Endodermal cell (in vitro differentiated cells): ENCODE data around the gene ZACN. TPM values are rescaled to one million over a fixed set of nuclear protein-coding genes. Genes with fewer than 3 reads are reported as not detected.

Source experiments
- DNase-seq: peaks from one replicate; pipeline ENCODE4 v3.0.0-alpha.2; 2017
- H3K27ac ChIP-seq: 2 replicates; pipeline ENCODE4 v1.5.1; 2013; ENCODE audit warnings: mild to moderate bottlenecking, low read depth, low read length, moderate library complexity
- H3K27me3 ChIP-seq: 2 replicates; pipeline ENCODE4 v1.6.1; 2013; ENCODE audit warnings: mild to moderate bottlenecking, low read length, moderate library complexity; ENCODE audit not compliant: insufficient read depth, control insufficient read depth, poor library complexity, severe bottlenecking
- H3K36me3 ChIP-seq: 2 replicates; pipeline ENCODE4 v1.7.0; 2013; ENCODE audit warnings: mild to moderate bottlenecking, low read length, moderate library complexity; ENCODE audit not compliant: control insufficient read depth, insufficient read depth
- H3K4me1 ChIP-seq: one replicate; pipeline ENCODE4 v1.7.0; 2013; ENCODE audit warnings: low read length; ENCODE audit not compliant: control insufficient read depth, insufficient read depth
- H3K4me3 ChIP-seq: 2 replicates; pipeline ENCODE4 v1.5.1; 2013; ENCODE audit warnings: mild to moderate bottlenecking, low read length, moderate library complexity
- H3K9ac ChIP-seq: 2 replicates; pipeline ENCODE4 v1.6.1; 2013; ENCODE audit warnings: mild to moderate bottlenecking, low read length, moderate library complexity; ENCODE audit not compliant: poor library complexity, severe bottlenecking; ENCODE audit errors: extremely low read depth
- H3K9me3 ChIP-seq: 2 replicates; pipeline ENCODE4 v1.6.1; 2013; ENCODE audit warnings: mild to moderate bottlenecking, low read length, moderate library complexity; ENCODE audit not compliant: control insufficient read depth
- H3K27ac Mint-ChIP-seq: 2 replicates; pipeline ENCODE4 v1.8.0; 2020; ENCODE audit warnings: mixed read lengths
- H3K27me3 Mint-ChIP-seq: 2 replicates; pipeline ENCODE4 v1.8.0; 2021; ENCODE audit warnings: mild to moderate bottlenecking, mixed read lengths; ENCODE audit not compliant: insufficient read depth
- H3K36me3 Mint-ChIP-seq: 2 replicates; pipeline ENCODE4 v1.8.0; 2020; ENCODE audit warnings: low read depth, mixed read lengths
- H3K4me1 Mint-ChIP-seq: 2 replicates; pipeline ENCODE4 v1.8.0; 2020; ENCODE audit warnings: mixed read lengths
- H3K4me3 Mint-ChIP-seq: 2 replicates; pipeline ENCODE4 v1.8.0; 2020; ENCODE audit warnings: mild to moderate bottlenecking, moderate library complexity, mixed read lengths
- H3K9me3 Mint-ChIP-seq: 2 replicates; pipeline ENCODE4 v1.8.0; 2020; ENCODE audit warnings: mild to moderate bottlenecking, mixed read lengths
- WGBS, 2 experiments: methylation state at CpG; one replicate each; pipeline versions ENCODE4 v1.1.5 to v1.1.7; 2013; ENCODE audit warnings: missing lambda C conversion rate in 2 of 2, mixed read lengths in 1 of 2; ENCODE audit not compliant: insufficient coverage in 1 of 2, insufficient read length in 1 of 2; 5-methylcytosine and 5-hydroxymethylcytosine counted together
- microRNA-seq: library from miRNA; unstranded; fragments of <30 nt; microRNA quantifications from one replicate; pipeline ENCODE4 v1.2.0, GENCODE V29; 2020; ENCODE audit warnings: borderline microRNAs expressed
- total RNA-seq, 2 donors: library from RNA; stranded (reverse); fragmentation: NEBNext Ultra II Directional in 1 of 2; extraction: Animal tissue kit (Norgen Biotek cat#: 25700) in 1 of 2; gene quantifications; 2 replicates in 1 of 2; 3 replicates in 1 of 2; pipeline ENCODE4 v1.2.1, GENCODE V29; 2021
- TF ChIP-seq, protein P1 (sequence below): fragments of 200-600 bp; sonication (generic); conservative IDR thresholded peaks from 2 replicates; pipeline ENCODE4 v1.5.0; 2021; ENCODE audit warnings: antibody characterized with exemption, mild to moderate bottlenecking

ZACN gene
- total RNA-seq, 2 donors from 2014 or later, result 0.09 TPM; not detected in 1

DNA sequence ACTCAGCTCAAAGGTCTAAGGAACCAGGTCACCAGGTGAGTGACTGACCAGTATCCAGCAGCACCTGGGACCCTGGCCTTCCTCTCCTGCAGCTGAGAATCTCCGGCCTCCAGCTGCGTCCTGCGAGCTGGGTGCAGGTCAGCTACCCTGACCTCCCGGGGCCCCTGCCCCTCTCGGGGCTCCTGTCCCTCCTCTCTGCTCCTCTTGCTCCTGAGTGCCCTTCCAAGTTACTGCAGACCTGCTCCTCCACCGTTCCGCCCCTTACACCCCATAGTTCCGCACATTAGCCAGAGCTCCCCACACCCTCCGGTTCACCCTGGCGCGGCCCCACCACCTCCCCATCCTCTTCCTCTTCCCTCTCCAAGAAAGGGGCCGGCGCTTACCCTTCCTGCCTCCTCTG lies 51.5 kb downstream of the ZACN start:
- peak; percentile 69 for DNase-seq
- Mint-ChIP-seq H3K27me3 (peaks cover 60% of the 10 kb centered on the region), H3K4me1 (peaks cover 31% of the 10 kb centered on the region), H3K27ac (no peak overlapping the region), H3K4me3 (peak overlapping the region; percentile 40), H3K9me3 (no peaks in the 10 kb centered on the region), H3K36me3 (no peaks in the 10 kb centered on the region)
- H3K27ac ChIP-seq, result no peak overlapping the region
- no peak overlapping the region for H3K9ac ChIP-seq
- H3K9me3 ChIP-seq, result no peaks in the 10 kb centered on the region
- peaks cover 17% of the 10 kb centered on the region for H3K4me1 ChIP-seq
- H3K27me3 ChIP-seq, result peaks cover 15% of the 10 kb centered on the region
- no peak overlapping the region for H3K4me3 ChIP-seq
- H3K36me3 ChIP-seq, result no peaks in the 10 kb centered on the region
- TF ChIP-seq, protein P1, sequence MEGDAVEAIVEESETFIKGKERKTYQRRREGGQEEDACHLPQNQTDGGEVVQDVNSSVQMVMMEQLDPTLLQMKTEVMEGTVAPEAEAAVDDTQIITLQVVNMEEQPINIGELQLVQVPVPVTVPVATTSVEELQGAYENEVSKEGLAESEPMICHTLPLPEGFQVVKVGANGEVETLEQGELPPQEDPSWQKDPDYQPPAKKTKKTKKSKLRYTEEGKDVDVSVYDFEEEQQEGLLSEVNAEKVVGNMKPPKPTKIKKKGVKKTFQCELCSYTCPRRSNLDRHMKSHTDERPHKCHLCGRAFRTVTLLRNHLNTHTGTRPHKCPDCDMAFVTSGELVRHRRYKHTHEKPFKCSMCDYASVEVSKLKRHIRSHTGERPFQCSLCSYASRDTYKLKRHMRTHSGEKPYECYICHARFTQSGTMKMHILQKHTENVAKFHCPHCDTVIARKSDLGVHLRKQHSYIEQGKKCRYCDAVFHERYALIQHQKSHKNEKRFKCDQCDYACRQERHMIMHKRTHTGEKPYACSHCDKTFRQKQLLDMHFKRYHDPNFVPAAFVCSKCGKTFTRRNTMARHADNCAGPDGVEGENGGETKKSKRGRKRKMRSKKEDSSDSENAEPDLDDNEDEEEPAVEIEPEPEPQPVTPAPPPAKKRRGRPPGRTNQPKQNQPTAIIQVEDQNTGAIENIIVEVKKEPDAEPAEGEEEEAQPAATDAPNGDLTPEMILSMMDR, result no peak
- WGBS, 2 experiments, result 77 to 94% methylated on average over 6 to 13 of the region's 13 CpGs

DNA sequence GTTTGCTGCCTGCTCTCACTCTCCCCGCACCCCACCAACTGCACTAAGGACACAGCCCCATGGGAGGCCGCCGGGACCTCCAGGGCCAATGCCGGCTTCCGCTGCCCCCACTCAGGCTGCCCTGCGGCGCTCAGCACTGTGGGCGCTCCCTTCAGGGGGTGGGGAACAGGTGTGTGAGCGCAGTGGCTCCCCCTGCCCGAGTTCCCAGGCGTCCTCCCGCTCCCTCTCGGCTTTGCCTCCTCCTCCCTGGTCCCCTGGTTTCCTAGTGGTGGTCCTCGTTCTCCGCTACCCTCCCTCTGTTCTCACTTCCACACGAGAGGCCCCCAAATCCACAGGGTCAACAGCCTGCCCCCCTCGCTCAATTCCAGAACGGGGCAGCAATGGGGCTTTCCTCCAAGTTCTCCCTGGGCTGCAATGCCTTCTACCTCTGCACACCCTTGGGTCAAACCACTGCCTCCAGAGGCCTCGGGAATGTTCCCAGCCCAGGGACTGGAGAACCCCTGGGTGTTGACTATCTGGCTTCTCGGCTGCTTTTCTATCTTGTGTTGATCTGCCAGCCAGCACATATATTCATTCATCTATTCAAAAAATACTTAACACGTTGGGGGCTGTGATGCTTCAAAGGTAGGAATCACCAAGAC lies 52.2 kb downstream of the ZACN start:
- no peak overlapping the region for H3K9ac ChIP-seq
- peaks cover 22% of the 10 kb centered on the region for H3K27me3 ChIP-seq
- H3K27me3 Mint-ChIP-seq, result peaks cover 66% of the 10 kb centered on the region
- no peaks in the 10 kb centered on the region for H3K9me3 ChIP-seq
- DNase-seq, result peak; percentile 72
- TF ChIP-seq, protein P1, result no peak
- no peak overlapping the region for H3K27ac Mint-ChIP-seq
- no peak overlapping the region for H3K4me3 ChIP-seq
- WGBS, 2 experiments, result 75 to 76% methylated on average over 18 to 21 of the region's 21 CpGs
- peaks cover 35% of the 10 kb centered on the region for H3K4me1 Mint-ChIP-seq
- peak overlapping the region; percentile 40 for H3K4me3 Mint-ChIP-seq
- H3K4me1 ChIP-seq, result peaks cover 17% of the 10 kb centered on the region
- H3K36me3 ChIP-seq, result no peaks in the 10 kb centered on the region
- H3K27ac ChIP-seq, result no peak overlapping the region
- no peaks in the 10 kb centered on the region for H3K9me3 Mint-ChIP-seq
- no peaks in the 10 kb centered on the region for H3K36me3 Mint-ChIP-seq

DNA sequence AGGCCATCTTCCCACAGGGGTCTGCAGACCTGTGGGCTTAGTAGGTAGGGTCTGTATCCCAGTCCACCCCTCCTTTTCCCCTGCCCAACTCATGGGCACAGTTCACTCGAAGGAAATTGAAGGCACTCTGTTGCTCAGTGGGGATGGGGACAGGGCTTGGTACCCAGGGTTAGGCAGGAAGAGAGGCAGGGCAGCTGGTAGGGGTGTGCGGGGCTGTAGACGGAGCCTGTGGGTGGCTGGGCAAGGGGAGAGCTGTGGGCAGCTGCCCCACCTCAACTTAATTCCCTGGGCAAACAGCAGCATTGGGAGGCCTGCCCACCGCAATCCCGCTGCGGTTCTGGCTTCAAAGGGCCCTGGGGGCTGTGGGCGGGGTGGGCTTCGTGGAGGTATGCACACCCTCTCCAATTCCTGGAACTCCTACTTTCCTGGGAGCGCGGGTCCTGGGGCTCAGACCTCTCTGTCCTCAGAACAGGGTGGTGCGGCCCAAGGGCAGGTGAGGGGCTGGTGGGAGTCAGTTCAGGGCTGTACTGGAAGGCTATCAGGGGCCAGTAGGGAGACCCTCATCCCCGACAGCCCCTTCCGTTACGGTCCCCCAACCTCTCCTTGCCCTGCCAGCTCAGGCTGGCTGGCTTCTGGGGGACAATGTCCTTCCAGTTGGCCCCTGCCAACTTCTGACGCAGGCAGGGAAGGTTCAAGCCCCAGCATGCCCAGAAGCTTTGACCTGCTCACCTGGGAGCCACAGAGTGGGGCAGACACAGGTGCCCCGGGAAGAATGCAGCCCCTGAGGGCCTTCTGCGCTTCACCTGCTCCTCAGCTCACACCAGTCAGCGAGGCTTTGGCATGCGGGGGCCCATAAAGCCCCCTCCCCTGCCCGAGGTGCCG lies 53.0 kb downstream of the ZACN start:
- Histone ChIP-seq H3K9me3 (no peaks in the 10 kb centered on the region), H3K27me3 (peaks cover 29% of the 10 kb centered on the region), H3K4me1 (peaks cover 22% of the 10 kb centered on the region), H3K4me3 (no peak overlapping the region), H3K36me3 (no peaks in the 10 kb centered on the region), H3K27ac (no peak overlapping the region), H3K9ac (no peak overlapping the region)
- Mint-ChIP-seq H3K9me3 (no peaks in the 10 kb centered on the region), H3K4me3 (peak overlapping the region; percentile 40), H3K27me3 (peaks cover 68% of the 10 kb centered on the region), H3K36me3 (peaks cover 3% of the 10 kb centered on the region), H3K27ac (peak overlapping the region; percentile 81), H3K4me1 (peaks cover 41% of the 10 kb centered on the region)
- DNase-seq, result no peak
- WGBS, 2 experiments, result 46 to 75% methylated on average over 4 to 20 of the region's 21 CpGs
- TF ChIP-seq, protein P1, result no peak

Small RNA genes within 50 kb of the gene (microRNA-seq; reads per million reads assigned to microRNA genes)
- 1.2 reads per million for gene MIR6868

Other genes with a start within 250 kb of the ZACN start
- gene UNC13D, start 234.8 kb upstream of the ZACN start, total RNA-seq, result 1 to 10 TPM; 6.3 to 6.4 TPM
- gene WBP2, start 223.8 kb upstream of the ZACN start, total RNA-seq, result 10 to 100 TPM; 74.3 to 82.7 TPM
- 1 to 10 TPM; 1.6 to 2.7 TPM for gene TRIM47, start 200.6 kb upstream of the ZACN start, total RNA-seq
- gene TRIM65, start 182.2 kb upstream of the ZACN start, total RNA-seq, result 10 to 100 TPM; 27.4 to 35.3 TPM
- gene MRPL38, start 174.3 kb upstream of the ZACN start, total RNA-seq, result 100 to 1,000 TPM; 103 to 118 TPM
- 10 to 100 TPM; 25.9 to 39.1 TPM for gene FBF1, start 138.1 kb upstream of the ZACN start, total RNA-seq
- gene ACOX1, start 100.0 kb upstream of the ZACN start, total RNA-seq, result 10 to 100 TPM; 28.6 to 37.1 TPM
- 10 to 100 TPM; 12.1 to 15.3 TPM for gene TEN1, start 99.9 kb upstream of the ZACN start, total RNA-seq
- 10 to 100 TPM in 1 of 2 donors, 1 to 10 TPM in 1; 7.3 to 11.7 TPM for gene CDK3, start 78.3 kb upstream of the ZACN start, total RNA-seq
- under 1 TPM; 0.20 to 0.51 TPM for gene EVPL, start 51.9 kb upstream of the ZACN start, total RNA-seq
- 10 to 100 TPM; 73.9 to 78.0 TPM for gene SRP68, start 6.7 kb upstream of the ZACN start, total RNA-seq
- not detected for gene GALR2, start 4.4 kb upstream of the ZACN start, total RNA-seq
- gene EXOC7, start 24.6 kb downstream of the ZACN start, total RNA-seq, result 100 to 1,000 TPM; 159 to 187 TPM
- gene FOXJ1, start 62.1 kb downstream of the ZACN start, total RNA-seq, result 10 to 100 TPM; 17.8 to 23.6 TPM
- 10 to 100 TPM in 1 of 2 donors, 1 to 10 TPM in 1; 9.6 to 11.2 TPM for gene RNF157, start 161.3 kb downstream of the ZACN start, total RNA-seq
- 10 to 100 TPM; 36.0 to 46.0 TPM for gene UBALD2, start 186.2 kb downstream of the ZACN start, total RNA-seq
- 1 to 10 TPM; 3.5 to 5.0 TPM for gene QRICH2, start 229.1 kb downstream of the ZACN start, total RNA-seq